GM12878 (cell line): ENCODE data around the gene CNN2. TPM values are rescaled to one million over a fixed set of nuclear protein-coding genes. Genes with fewer than 3 reads are reported as not detected.

Experiments
- CBX5 ChIP-seq: sonication (generic); IDR thresholded peaks from 2 replicates; pipeline ENCODE4 v1.6.1; 2016; ENCODE audit warnings: low read depth, moderate library complexity, mild to moderate bottlenecking, inconsistent platforms
- FOXM1 ChIP-seq: IDR thresholded peaks from 2 replicates; pipeline ENCODE4 v1.6.1; 2012; ENCODE audit warnings: low read depth, mild to moderate bottlenecking, inconsistent platforms, low read length, moderate library complexity
- KDM1A ChIP-seq: fragments of 200-600 bp; sonication (generic); IDR thresholded peaks from 2 replicates; pipeline ENCODE4 v1.6.1; 2016; ENCODE audit warnings: borderline replicate concordance
- MTA2 ChIP-seq: fragments of 450-650 bp; IDR thresholded peaks from 2 replicates; pipeline ENCODE4 v1.6.1; 2016; ENCODE audit warnings: low read depth, mild to moderate bottlenecking, moderate library complexity
- MYB ChIP-seq: fragments of 150-350 bp; IDR thresholded peaks from 2 replicates; pipeline ENCODE4 v1.6.1; 2014; ENCODE audit warnings: mild to moderate bottlenecking, low read depth, low read length, borderline replicate concordance
- NFXL1 ChIP-seq: fragments of 450-650 bp; IDR thresholded peaks from 2 replicates; pipeline ENCODE4 v1.6.1; 2017; ENCODE audit warnings: antibody characterized with exemption, mild to moderate bottlenecking, borderline replicate concordance
- RELA ChIP-seq: fragments of 450-650 bp; IDR thresholded peaks from 2 replicates; pipeline ENCODE4 v1.8.0; 2014; ENCODE audit warnings: borderline replicate concordance; ENCODE audit not compliant: partially characterized antibody
- SPI1 ChIP-seq: IDR thresholded peaks from 2 replicates; pipeline ENCODE4 v1.6.1; 2011; ENCODE audit warnings: low read depth, mild to moderate bottlenecking, low read length, moderate library complexity, borderline replicate concordance; ENCODE audit not compliant: insufficient read depth
- SREBF2 ChIP-seq: IDR thresholded peaks from 2 replicates; pipeline ENCODE4 v1.6.1; 2012; ENCODE audit warnings: mild to moderate bottlenecking, low read length
- SRF ChIP-seq, 2 experiments: IDR thresholded peaks; 2 replicates each; pipeline ENCODE4 v1.6.1; 2011; ENCODE audit warnings: low read depth in 2 of 2, low read length in 2 of 2, mild to moderate bottlenecking in 1 of 2, moderate library complexity in 1 of 2
- STAT1 ChIP-seq: fragments of 450-650 bp; conservative IDR thresholded peaks from 2 replicates; pipeline ENCODE4 v1.6.1; 2014; ENCODE audit warnings: antibody characterized with exemption, mild to moderate bottlenecking
- YY1 ChIP-seq: IDR thresholded peaks from 2 replicates; pipeline ENCODE4 v1.6.1; 2011; ENCODE audit warnings: low read depth, mild to moderate bottlenecking, low read length
- ZNF592 ChIP-seq: fragments of 450-650 bp; IDR thresholded peaks from 2 replicates; pipeline ENCODE4 v1.6.1; 2017; ENCODE audit warnings: mild to moderate bottlenecking, moderate library complexity
- polyA plus RNA-seq, 11 experiments: library from polyadenylated mRNA; depleted of rRNA in 4 of 11; unstranded in 6 of 11; stranded (reverse) in 5 of 11; fragments of >200 nt; fragmentation: Nextera tagmentation in 4 of 11; fragmentation: Illumina TruSeq in 1 of 11; extraction: Ambion mirVana in 4 of 11; extraction: Trizol in 1 of 11; gene quantifications; 1 replicate in 1 of 11; 2 replicates in 10 of 11; pipeline versions ENCODE4 v1.2.1 to v1.2.3, GENCODE V29; 2011 to 2016; ENCODE audit warnings: inconsistent platforms in 2 of 11, missing spikeins in 2 of 11, low read depth in 1 of 11
- total RNA-seq, 4 experiments: library from RNA; depleted of rRNA in 3 of 4; stranded (reverse); fragments of >200 nt in 3 of 4; fragmentation: Illumina TruSeq in 1 of 4; extraction: Trizol in 1 of 4; gene quantifications; 2 replicates each; pipeline versions ENCODE4 v1.2.1 to v1.2.3, GENCODE V29; 2013 to 2021
- TF ChIP-seq, protein P1 (sequence below): fragments of 450-650 bp; IDR thresholded peaks from 2 replicates; pipeline ENCODE4 v1.6.1; 2018; ENCODE audit warnings: mild to moderate bottlenecking, low read depth, moderate library complexity; ENCODE audit not compliant: partially characterized antibody
- TF ChIP-seq, protein P2 (sequence below): fragments of 450-650 bp; IDR thresholded peaks from 2 replicates; pipeline ENCODE4 v1.6.1; 2017; ENCODE audit warnings: low read depth, mild to moderate bottlenecking, moderate library complexity

CNN2 gene
- total and polyA plus RNA-seq, 10 of the 15 experiments (the other 5 are each of a cell fraction or from before 2014, with no cell fraction given) = 34.7 to 311 (median 172) TPM

DNA sequence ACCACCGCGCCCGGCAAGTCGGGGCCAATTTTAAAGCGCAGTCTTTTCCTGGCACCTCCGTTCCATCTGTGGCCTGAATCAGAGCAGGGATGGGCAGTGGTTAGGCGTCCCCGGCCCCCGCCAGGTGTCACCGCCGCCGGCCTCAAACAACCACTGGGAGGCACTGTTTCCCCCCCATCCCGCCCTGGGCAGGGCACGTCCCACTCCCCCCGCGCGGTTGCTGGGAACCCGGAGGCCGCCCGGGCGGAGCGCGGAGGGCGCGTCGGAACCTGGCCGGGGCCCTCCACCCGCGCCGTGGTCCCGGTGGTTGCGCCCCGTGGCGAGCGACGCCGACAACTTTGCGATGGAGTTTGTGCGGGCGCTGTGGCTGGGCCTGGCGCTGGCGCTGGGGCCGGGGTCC is 26.3 kb upstream of the CNN2 start, which contains the start of gene GRIN3B (continued):
- no peak for TF ChIP-seq MYB
- TF ChIP-seq ZNF592 = no peak
- no peak for TF ChIP-seq CBX5
- no peak for TF ChIP-seq FOXM1
- TF ChIP-seq, protein P1, sequence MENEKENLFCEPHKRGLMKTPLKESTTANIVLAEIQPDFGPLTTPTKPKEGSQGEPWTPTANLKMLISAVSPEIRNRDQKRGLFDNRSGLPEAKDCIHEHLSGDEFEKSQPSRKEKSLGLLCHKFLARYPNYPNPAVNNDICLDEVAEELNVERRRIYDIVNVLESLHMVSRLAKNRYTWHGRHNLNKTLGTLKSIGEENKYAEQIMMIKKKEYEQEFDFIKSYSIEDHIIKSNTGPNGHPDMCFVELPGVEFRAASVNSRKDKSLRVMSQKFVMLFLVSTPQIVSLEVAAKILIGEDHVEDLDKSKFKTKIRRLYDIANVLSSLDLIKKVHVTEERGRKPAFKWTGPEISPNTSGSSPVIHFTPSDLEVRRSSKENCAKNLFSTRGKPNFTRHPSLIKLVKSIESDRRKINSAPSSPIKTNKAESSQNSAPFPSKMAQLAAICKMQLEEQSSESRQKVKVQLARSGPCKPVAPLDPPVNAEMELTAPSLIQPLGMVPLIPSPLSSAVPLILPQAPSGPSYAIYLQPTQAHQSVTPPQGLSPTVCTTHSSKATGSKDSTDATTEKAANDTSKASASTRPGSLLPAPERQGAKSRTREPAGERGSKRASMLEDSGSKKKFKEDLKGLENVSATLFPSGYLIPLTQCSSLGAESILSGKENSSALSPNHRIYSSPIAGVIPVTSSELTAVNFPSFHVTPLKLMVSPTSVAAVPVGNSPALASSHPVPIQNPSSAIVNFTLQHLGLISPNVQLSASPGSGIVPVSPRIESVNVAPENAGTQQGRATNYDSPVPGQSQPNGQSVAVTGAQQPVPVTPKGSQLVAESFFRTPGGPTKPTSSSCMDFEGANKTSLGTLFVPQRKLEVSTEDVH = no peak
- no peak for TF ChIP-seq YY1
- no peak for TF ChIP-seq SPI1
- no peak for TF ChIP-seq KDM1A
- TF ChIP-seq STAT1 = no peak
- TF ChIP-seq RELA = no peak
- TF ChIP-seq, protein P2, sequence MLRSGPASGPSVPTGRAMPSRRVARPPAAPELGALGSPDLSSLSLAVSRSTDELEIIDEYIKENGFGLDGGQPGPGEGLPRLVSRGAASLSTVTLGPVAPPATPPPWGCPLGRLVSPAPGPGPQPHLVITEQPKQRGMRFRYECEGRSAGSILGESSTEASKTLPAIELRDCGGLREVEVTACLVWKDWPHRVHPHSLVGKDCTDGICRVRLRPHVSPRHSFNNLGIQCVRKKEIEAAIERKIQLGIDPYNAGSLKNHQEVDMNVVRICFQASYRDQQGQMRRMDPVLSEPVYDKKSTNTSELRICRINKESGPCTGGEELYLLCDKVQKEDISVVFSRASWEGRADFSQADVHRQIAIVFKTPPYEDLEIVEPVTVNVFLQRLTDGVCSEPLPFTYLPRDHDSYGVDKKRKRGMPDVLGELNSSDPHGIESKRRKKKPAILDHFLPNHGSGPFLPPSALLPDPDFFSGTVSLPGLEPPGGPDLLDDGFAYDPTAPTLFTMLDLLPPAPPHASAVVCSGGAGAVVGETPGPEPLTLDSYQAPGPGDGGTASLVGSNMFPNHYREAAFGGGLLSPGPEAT = no peak
- no peak for TF ChIP-seq NFXL1
- no peak for TF ChIP-seq SREBF2
- no peak for TF ChIP-seq MTA2
- TF ChIP-seq SRF (IDR thresholded peaks at IDR 0.05; ENCODE audit: low read depth in 2 of 2, low read length in 2 of 2) = no peak
